Fibroblast of skin of back (primary cell): ENCODE measurements around the gene AGTPBP1. TPM values are rescaled to one million over a fixed set of nuclear protein-coding genes. Genes with fewer than 3 reads are reported as not detected.
"Not testable (repeated sequence)": the region's sequence is repeated elsewhere in the genome, so short reads cannot be mapped to it uniquely, and the experiment has no call there.

Source experiments
- DNase-seq: peaks from one replicate; pipeline ENCODE4 v3.0.0-alpha.2; 2013
- polyA plus RNA-seq, 2 experiments: library from polyadenylated mRNA; unstranded; fragments of 120-200 nt; gene quantifications; one replicate each; pipeline ENCODE4 v1.2.1, GENCODE V29; 2013; ENCODE audit not compliant: insufficient read length in 2 of 2

AGTPBP1 gene, protein sequence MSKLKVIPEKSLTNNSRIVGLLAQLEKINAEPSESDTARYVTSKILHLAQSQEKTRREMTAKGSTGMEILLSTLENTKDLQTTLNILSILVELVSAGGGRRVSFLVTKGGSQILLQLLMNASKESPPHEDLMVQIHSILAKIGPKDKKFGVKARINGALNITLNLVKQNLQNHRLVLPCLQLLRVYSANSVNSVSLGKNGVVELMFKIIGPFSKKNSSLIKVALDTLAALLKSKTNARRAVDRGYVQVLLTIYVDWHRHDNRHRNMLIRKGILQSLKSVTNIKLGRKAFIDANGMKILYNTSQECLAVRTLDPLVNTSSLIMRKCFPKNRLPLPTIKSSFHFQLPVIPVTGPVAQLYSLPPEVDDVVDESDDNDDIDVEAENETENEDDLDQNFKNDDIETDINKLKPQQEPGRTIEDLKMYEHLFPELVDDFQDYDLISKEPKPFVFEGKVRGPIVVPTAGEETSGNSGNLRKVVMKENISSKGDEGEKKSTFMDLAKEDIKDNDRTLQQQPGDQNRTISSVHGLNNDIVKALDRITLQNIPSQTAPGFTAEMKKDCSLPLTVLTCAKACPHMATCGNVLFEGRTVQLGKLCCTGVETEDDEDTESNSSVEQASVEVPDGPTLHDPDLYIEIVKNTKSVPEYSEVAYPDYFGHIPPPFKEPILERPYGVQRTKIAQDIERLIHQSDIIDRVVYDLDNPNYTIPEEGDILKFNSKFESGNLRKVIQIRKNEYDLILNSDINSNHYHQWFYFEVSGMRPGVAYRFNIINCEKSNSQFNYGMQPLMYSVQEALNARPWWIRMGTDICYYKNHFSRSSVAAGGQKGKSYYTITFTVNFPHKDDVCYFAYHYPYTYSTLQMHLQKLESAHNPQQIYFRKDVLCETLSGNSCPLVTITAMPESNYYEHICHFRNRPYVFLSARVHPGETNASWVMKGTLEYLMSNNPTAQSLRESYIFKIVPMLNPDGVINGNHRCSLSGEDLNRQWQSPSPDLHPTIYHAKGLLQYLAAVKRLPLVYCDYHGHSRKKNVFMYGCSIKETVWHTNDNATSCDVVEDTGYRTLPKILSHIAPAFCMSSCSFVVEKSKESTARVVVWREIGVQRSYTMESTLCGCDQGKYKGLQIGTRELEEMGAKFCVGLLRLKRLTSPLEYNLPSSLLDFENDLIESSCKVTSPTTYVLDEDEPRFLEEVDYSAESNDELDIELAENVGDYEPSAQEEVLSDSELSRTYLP
- polyA plus RNA-seq (2013, experiment 1 of 2; ENCODE audit: insufficient read length) = 10.9 TPM
- 12.7 TPM for polyA plus RNA-seq (2013, experiment 2 of 2; ENCODE audit: insufficient read length)

DNA sequence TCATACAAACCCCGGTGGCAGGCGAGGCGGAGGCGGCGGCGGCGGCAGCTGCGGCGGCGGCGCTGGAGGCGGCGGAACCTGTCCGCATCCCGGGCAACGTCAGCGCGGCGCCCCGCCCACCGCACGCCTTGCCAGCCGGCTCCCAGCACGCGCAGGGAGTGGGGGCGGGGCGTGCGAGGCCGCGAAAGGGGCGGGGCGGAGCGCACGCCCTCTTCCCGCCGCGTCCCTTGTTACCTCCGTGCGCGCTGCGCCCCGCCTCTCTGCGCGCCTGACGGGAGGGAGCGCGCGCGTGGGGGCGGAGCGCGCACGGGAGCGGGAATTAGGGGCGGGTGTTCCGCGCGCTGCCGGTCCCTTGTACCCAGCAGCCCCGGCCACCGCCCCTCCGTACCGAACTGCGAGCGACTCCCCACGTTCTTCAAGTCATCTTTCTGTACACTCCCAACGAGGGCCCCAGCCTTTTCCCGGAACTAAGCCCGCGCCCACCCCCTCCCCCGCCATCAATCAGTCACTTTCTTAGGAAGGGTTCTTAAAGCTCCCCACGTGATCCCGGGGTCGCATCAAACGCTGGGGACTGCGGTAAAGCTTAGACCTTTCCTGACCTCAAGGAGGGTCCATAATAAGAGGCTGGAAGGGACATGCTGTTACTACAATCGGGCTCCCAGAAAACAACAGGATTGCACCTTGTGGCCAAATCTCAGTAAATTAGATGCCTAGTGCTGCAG, at the start of gene AGTPBP1:
Gene AGTPBP1, minus strand, starts transcription at position 80 of the 722 bp plus-strand sequence. CDS start 29,421 bp downstream, outside the sequence.
- peak; percentile 92 for DNase-seq

DNA sequence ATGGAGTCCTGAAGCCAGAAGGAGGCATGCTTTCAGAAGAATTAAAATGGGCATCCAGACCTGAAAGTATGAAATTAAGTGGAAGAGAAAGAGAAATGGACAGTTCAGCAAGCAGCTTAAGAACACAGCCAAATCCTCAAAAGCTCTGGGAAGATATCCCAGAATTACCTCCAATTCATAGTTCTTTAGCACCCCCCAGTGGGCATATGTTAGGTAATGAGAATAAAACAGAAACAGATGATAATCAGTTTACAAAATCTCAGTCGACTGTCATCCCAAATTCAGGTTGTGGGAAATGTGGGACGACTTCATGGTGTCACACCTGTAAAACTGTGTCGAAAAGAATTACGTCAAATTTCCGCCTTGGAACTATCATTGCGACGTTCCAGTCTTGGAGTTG, 44.4 kb upstream of the AGTPBP1 start:
- not testable (repeated sequence) for DNase-seq

DNA sequence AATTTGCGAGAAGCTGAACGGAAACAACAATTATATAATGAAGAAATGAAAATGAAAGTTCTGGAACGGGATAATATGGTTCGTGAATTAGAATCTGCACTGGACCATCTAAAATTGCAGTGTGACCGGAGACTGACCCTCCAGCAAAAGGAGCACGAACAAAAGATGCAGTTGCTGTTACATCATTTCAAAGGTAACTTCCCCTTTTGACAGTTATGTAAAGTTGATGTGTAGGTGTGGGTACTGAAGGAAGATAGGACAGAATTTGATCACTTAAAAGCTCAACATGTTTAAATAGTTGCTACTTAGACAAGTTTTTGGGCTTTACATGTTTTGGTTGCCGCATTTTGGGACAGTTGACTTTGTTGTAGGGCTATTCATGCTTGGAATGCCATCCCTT, 32.1 kb upstream of the AGTPBP1 start:
- not testable (repeated sequence) for DNase-seq

DNA sequence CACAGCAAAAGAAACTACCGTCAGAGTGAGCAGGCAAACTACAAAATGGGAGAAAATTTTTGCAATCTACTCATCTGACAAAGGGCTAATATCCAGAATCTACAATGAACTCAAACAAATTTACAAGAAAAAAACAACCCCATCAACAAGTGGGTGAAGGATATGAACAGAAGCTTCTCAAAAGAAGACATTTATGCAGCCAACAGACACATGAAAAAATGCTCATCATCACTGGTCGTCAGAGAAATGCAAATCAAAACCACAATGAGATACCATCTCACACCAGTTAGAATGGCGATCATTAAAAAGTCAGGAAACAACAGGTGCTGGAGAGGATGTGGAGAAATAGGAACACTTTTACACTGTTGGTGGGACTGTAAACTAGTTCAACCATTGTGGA, 20.0 kb upstream of the AGTPBP1 start:
- DNase-seq = not testable (repeated sequence)

DNA sequence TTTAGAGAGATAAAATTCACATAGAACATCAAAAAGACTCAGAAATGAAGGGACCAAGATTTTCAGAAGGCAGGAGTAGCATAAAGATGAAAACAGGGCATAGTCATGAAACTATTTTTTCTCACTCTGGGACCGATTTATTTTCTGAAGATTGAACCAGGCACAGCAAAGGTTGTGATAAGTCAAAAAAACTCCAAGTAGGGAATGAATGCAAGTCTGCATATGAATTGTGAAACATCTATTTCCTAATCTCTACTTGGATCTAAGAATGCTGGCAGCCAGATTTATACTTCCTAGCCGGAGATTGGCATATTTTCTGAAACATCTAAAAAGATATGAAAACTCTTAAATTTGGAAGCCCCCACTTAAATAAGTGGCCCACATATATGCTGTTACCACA, 16.0 kb upstream of the AGTPBP1 start:
- not testable (repeated sequence) for DNase-seq

DNA sequence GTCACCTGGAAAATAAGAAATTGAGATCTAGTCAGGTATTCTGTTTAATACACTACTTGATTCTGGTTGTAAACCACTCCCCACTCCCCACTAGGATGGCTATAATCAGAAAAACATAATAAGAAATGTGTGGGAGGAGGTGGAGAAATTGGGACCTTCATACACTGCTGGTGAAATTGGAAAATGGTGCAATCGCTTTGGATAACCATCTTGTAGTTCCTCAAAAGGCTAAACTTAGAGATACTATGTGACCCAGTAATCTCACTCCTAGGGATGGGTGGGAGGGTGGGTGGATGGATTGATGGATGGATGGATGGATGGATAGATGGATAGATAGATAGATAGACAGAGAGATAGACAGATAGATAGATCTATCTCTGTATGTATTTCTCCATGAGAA, 14.5 kb upstream of the AGTPBP1 start:
- not testable (repeated sequence) for DNase-seq

DNA sequence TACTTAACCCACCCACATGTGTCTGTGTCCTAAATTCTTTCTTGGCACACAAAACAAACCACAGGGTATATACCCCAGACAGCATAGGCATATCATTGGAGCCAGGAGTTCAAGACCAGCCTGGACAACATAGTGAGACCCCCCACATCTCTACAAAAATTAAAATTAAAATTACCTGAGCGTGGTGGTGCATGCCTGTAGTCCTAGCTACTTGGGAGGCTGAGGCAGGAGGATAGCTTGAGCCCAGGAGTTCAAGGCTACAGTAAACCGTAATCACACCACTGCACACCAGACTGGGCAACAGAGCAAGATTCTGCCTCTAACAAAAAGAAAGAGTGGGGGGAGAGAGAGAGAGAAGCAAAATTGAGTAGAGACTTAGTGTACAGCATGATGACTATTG, 4.6 kb upstream of the AGTPBP1 start:
- no peak for DNase-seq

DNA sequence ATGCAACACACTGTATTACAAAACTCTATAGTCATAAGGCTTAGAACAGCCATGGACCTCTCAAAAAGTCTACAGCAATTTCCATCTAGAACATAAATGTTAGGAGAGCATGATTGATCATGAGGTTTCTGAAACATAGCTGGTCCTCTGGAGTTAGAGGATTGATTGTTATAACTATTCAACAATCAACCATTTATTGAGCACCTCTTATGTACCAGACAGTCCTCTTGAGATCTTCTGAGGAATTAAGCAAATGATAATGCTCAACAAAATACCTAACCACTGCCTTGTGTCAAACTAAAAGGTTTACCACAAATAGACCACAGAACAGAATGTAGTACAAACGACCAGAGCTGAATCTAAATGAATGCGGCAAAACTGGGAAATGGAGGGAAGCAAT, 3.4 kb upstream of the AGTPBP1 start:
- DNase-seq = no peak

DNA sequence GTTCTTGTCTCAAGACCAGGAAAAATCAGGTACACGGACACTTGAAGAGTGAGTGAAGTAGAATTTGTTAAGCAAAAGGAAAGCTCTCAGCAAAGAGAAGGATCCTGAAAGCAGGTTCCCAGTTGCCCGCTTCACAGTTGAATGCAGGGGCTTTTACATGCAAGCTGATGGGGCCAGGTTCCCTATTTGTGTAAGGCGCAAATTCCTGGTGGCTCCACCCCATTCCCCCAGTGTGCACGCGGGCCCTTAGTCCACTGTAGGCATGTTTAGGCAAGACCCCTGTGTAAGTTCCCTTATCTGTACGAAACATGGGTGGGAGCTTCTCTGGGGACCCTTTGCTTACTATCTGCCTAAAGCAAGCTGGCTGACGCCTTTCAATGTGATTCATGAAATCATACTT, 2.7 kb upstream of the AGTPBP1 start:
- DNase-seq = no peak

DNA sequence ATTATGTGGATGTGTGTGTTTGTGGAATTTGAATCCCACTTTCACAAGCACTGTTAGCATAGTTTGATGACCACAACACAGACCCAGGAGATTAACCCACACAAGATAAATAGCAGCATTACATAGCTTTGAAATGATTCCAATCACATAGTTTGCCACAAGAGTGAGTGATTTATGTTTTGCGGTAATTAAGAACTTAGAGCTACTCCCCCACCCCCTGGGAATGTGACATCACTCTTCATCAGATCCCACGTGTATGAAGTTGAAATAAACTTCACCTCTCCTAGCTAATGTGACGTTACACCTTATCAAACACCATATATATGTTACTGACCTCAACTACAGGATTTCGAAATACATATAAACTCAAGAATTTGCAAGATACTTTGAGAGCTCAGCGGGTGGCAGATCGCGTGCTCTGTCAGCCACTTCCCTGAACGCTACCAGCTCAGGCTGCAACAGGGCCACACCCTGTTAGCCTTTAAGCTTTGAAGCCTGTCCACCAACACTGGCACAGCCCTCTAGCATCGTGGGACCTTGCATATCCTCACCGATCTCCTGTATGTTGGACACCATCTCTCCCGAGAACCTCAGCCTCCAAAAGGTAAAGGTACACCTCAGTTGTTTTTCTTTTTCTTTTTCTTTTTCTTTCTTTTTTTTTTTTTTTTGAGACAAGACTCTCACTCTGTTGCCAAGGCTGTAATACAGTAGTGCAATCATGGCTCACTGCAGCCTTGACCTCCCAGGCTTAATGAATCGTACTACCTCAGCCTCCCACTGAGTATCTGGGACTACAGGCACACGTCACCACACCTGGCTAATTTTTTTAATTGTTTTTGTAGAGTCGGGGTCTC, 1.7 kb upstream of the AGTPBP1 start:
- peak; percentile 84 for DNase-seq

DNA sequence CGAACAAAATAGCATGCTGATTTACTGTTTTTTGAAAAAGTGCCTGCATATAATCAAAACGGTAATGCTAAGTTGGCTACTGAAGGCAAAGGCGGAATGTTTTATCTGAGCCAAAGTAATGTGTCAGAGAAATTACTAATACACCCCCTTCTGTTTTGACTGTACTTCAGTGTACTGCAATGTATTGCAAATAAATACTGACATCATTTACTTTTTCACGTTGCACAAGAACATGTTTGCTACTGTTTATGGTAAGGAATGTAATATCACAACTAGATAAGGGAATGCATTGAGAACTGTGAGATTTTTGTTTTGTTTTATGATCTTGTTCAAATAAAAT, 813 bp upstream of the AGTPBP1 start:
- DNase-seq = peak; percentile 50

DNA sequence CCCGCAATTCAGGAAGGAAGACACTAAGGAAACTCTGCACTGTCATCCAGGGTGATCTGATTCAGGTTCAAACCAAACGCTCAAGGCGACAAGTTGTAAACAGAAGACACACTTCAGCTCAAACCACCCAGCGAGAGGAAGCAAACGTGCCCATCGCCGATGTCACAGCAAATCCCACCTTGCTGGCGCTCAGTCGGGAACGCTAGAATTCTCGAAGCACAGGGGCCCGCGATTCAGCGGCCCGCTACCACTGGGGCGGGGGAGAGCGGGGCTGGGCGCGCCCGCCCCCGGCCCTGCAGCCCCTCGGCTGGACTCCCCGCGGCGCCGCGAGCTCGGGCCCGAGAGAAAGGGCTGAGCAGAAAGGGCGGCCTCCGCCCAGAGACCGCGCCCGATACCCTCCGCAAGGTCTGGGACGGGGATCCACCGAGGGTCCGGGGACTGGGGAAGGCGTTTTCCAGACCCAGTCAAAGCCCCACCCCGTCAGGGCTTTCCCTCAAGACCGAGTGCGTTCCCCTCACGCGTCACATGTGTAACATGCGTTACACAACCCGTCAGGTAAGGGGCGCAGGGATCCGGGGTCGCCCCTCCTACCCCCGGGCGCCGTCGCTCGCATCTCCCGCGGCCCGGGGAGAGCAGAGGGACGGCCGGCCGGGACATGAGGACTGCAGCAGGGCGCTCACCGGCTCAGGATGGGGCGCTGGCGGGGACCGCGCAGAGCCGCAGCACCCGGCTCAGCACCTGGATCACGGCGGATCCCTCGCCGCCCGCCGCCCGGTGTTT, 469 bp downstream of the AGTPBP1 start:
- peak; percentile 29 for DNase-seq

DNA sequence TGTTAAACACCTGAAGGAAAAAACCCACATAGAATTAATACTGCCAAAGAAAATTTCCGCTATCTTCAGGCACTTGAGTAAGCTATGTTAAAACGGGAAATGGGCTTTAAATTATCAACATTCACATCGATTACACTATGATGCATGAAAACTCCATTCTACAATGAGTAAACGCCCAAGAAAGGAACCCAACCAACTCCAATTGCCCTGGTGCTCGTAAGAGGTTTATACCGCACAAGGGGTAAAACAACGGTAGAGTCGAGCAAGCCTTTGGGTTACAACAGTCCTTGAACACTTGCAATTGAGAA, 1.0 kb downstream of the AGTPBP1 start:
- no peak for DNase-seq

DNA sequence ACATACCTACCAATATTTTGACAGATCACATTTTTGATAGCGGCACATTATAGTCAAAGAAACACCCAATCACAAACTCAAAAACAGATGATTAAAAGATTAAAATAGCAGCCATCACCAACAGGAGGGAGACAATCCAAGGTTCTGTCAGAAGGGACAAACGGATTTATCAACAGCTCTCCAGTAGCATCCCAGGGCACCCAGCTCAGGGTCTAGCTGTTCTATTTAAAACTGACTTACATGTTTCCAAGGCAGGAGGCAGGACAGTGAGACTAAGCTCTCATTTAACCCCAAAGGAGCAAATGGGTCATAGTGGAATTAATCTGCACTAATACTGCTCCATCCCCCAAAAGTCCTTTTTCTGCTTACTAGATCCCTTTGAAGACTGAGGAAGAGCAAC, 3.2 kb downstream of the AGTPBP1 start:
- DNase-seq = no peak

DNA sequence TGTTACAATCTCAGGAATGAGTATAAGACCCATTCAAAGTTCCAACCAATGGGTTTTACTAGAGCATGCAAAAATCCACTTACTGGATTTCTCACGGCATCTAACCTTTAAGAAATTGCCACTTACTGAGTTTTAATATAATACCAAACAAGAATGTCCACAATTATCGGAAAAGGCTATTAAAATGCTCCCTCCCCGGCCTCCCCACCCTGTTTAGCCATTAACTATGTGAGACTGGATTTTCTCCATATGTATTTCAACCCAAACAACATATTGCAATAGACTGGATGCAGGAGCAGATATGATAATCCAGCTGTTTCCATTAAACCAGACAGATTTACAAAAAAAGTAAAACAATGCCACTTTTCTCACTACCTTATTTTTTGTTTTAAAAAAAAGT, 4.1 kb downstream of the AGTPBP1 start:
- no peak for DNase-seq

DNA sequence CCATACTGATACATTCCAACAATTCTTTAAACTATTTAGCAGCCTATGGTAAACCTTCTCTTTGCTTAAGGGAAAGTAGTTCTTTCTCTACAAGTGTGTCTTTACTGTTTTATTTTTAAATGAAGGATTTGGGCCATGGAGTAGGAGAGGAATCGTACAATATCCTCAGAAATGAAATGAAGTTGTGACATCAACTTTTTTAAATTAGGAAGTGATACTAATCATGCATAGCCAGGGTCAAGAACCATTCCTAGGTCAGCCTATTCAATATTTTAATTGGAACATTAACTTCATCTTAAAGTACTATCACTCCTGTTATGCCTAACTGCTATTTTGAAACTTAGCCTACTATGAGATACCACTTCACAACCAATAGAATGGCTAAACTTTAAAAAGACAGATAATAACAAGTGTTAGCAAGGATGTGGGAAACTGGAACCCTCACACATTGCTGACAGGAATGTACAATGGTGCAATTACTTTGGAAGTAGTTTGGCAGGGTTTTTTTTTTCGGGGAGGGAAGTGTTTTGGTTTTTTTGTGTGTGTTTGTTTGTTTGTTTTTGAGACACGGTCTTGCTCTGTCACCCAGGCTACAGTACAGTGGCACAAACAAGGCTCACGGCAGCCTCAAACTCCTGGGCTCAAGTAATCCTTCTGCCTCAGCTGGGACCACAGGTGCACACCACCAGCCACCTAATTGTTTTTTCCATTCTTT, 10.7 kb downstream of the AGTPBP1 start:
- no peak for DNase-seq

DNA sequence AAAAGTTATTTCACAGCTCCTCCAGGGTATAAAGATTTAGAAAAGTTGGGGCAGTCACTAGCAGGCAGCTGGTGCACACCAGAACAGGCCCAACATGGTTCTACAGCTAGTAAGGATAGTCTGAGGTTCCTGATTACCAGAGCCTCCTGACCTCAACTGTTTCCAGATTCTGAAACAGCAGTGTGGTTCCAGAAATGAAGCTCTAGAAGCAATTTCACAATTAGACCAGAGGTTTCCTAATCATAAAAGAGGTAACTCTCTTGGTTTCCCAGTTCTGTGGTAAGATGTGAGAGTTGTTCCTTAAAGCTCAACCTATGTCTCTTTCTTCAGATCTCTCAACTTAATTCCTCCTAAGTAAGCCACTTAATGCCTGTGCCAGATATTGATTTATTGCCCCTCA, 11.9 kb downstream of the AGTPBP1 start:
- no peak for DNase-seq

DNA sequence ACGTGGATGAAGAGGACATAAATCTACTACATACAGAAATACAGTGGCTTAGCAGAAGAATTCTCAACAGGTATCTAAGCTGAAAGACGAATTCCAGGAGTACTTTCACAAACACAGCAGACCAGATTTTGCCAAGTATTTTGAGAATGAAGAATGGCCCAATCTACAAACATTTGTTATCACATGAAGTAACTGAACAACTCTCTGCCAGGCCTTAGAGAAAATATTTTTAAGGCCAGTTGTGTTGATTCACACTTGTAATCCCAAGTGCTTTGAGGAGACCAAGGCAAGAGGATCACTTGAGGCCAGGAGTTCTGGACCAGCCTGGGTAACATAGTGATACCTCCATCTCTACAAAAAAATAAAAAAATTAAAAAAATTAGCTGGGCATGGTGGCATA, 14.3 kb downstream of the AGTPBP1 start:
- no peak for DNase-seq

DNA sequence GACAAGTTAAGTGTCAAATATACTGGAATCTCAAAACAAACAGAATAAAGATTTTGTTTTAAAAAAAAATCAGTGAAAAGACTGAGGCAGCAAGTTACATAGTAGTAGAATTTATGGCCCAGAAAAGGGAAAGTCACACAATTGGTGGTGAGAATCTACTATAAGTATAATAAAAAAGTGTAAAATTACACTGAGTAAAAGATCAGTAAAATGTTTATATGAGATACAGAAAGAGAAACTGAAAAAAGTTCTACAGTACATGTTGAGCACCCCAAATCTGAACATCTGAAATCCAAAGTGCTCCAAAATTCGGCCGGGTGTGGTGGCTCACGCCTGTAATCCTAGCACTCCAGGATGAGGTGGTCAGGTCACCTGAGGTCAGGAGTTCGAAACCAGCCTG, 15.0 kb downstream of the AGTPBP1 start:
- no peak for DNase-seq

DNA sequence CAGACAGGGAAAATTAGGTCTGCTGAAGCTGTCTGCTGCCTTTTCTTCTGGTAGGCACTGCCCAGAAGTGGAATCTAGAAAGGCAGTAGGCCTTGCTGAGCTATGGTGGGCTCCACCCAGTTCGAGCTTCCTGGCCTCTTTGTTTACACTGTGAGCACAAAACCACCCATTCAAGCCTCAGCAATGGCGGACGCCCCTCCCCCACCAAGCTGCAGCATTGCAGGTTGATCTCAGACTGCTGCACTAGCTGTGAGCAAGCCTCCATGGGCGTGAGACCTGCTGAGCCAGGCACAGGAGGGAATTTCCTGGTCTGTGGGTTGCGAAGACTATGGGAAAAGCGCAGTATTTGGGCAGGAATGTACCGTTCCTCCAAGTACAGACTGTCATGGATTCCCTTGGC, 18.5 kb downstream of the AGTPBP1 start:
- no peak for DNase-seq
